Thoracic aorta (tissue), 2 donors: Measurements from ENCODE around the gene WDR7. TPM values are rescaled to one million over a fixed set of nuclear protein-coding genes. Genes with fewer than 3 reads are reported as not detected.

ENCODE experiments used
- ATAC-seq: fragments of 150-250 bp; one replicate; pipeline ENCODE4 v1.8.0; 2017; ENCODE audit warnings: low read depth; ENCODE audit not compliant: insufficient number of reproducible peaks, low FRiP score
- DNase-seq: peaks from one replicate; pipeline ENCODE4 v3.0.0-alpha.2; 2020; ENCODE audit warnings: low spot score
- H3K27ac ChIP-seq, 2 donors: fragments of 200-600 bp; sonication (generic); 1 replicate in 1 of 2; 2 replicates in 1 of 2; pipeline ENCODE4 v1.5.1; 2016; ENCODE audit warnings: mild to moderate bottlenecking in 2 of 2, moderate library complexity in 2 of 2
- H3K27me3 ChIP-seq: fragments of 200-600 bp; sonication (generic); replicated peaks from 2 replicates; pipeline ENCODE4 v1.6.0; 2016; ENCODE audit warnings: mild to moderate bottlenecking; ENCODE audit not compliant: insufficient read depth
- H3K36me3 ChIP-seq: fragments of 200-600 bp; sonication (generic); one replicate; pipeline ENCODE4 v1.5.1; 2016
- H3K4me1 ChIP-seq, 2 donors: fragments of 200-600 bp; sonication (generic); 1 replicate in 1 of 2; 2 replicates in 1 of 2; pipeline versions ENCODE4 v1.5.1 to v1.6.0; 2016; ENCODE audit warnings: low read depth in 2 of 2, mild to moderate bottlenecking in 1 of 2; ENCODE audit not compliant: control insufficient read depth in 1 of 2
- H3K4me3 ChIP-seq: fragments of 200-600 bp; sonication (generic); 2 replicates; pipeline ENCODE4 v1.5.1; 2016; ENCODE audit warnings: mild to moderate bottlenecking
- H3K9me3 ChIP-seq: fragments of 200-600 bp; sonication (generic); 2 replicates; pipeline ENCODE4 v1.5.1; 2016
- CTCF ChIP-seq: fragments of 200-600 bp; sonication (generic); IDR thresholded peaks from one replicate; pipeline ENCODE4 v1.5.1; 2019; ENCODE audit warnings: antibody characterized with exemption
- total RNA-seq, 2 donors: library from RNA; depleted of rRNA; stranded (reverse); fragments of >200 nt; gene quantifications; one replicate each; pipeline versions ENCODE4 v1.1.0 to v1.2.3, GENCODE V29; 2016

WDR7 gene
- total RNA-seq, 2 donors from 2014 or later: 33.2 to 73.1 TPM

- no peaks in the 10 kb centered on the region for H3K27me3 ChIP-seq
- no peaks in the 10 kb centered on the region for H3K4me1 ChIP-seq
- no peak overlapping the region for H3K27ac ChIP-seq
- H3K9me3 ChIP-seq: no peaks in the 10 kb centered on the region
- no peak for DNase-seq
- no peak overlapping the region for H3K4me3 ChIP-seq
- no peaks in the 10 kb centered on the region for H3K36me3 ChIP-seq
- no peak for TF ChIP-seq CTCF
- ATAC-seq: no peak
Observed at GRCh38 chr18:56962322-56962721, 311.2 kb downstream of the WDR7 start.

DNA sequence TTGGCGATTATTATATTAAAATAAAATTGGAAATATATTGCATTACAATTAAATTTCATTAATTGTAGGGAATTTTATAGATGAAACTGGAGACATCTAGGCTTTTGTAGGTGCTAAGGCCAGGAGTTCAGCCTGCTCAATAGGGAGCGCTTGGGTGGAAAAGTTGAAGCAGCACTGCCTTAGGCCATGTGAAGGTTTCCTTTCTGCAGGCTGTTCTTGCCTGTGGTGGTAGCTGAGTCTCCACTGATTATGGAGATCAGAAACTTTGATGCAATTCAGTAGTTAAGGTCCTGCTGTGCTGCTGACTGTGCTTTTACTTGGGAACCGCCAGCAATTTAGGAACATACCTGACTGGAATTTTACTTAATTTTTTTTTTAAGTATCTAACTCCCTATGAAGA lies 315.9 kb downstream of the WDR7 start:
- TF ChIP-seq CTCF: no peak
- H3K27me3 ChIP-seq: no peaks in the 10 kb centered on the region
- no peaks in the 10 kb centered on the region for H3K9me3 ChIP-seq
- ATAC-seq (no peak), DNase-seq (no peak)
- no peak overlapping the region for H3K4me3 ChIP-seq
- H3K36me3 ChIP-seq: no peaks in the 10 kb centered on the region
- no peak overlapping the region for H3K27ac ChIP-seq
- H3K4me1 ChIP-seq: no peaks in the 10 kb centered on the region

- no peaks in the 10 kb centered on the region for H3K9me3 ChIP-seq
- ATAC-seq (no peak), DNase-seq (no peak)
- H3K4me1 ChIP-seq: no peaks in the 10 kb centered on the region
- H3K4me3 ChIP-seq: no peak overlapping the region
- no peaks in the 10 kb centered on the region for H3K27me3 ChIP-seq
- no peak overlapping the region for H3K27ac ChIP-seq
- no peak for TF ChIP-seq CTCF
- H3K36me3 ChIP-seq: no peaks in the 10 kb centered on the region
Observed at GRCh38 chr18:56973487-56973886, 322.3 kb downstream of the WDR7 start.

GRCh38 chr18:56974141-56974540 lies 323.0 kb downstream of the WDR7 start:
- H3K4me1 ChIP-seq: no peaks in the 10 kb centered on the region
- no peak for TF ChIP-seq CTCF
- no peaks in the 10 kb centered on the region for H3K27me3 ChIP-seq
- ATAC-seq (no peak), DNase-seq (no peak)
- no peak overlapping the region for H3K4me3 ChIP-seq
- H3K27ac ChIP-seq: no peak overlapping the region
- H3K36me3 ChIP-seq: no peaks in the 10 kb centered on the region
- no peaks in the 10 kb centered on the region for H3K9me3 ChIP-seq

- H3K27ac ChIP-seq: no peak overlapping the region
- TF ChIP-seq CTCF: no peak
- H3K36me3 ChIP-seq: no peaks in the 10 kb centered on the region
- ATAC-seq (no peak), DNase-seq (no peak)
- H3K27me3 ChIP-seq: no peaks in the 10 kb centered on the region
- H3K4me3 ChIP-seq: no peak overlapping the region
- no peaks in the 10 kb centered on the region for H3K4me1 ChIP-seq
- H3K9me3 ChIP-seq: no peaks in the 10 kb centered on the region
Observed at GRCh38 chr18:56975276-56975675, 324.1 kb downstream of the WDR7 start.
